Mammary epithelial cell (primary cell): ENCODE data around the gene MGST3.

ENCODE experiments used
- EZH2 ChIP-seq: IDR thresholded peaks from 2 replicates; pipeline ENCODE4 v1.6.1; 2012; ENCODE audit warnings: low read length, inconsistent platforms, borderline replicate concordance
- TF ChIP-seq, protein P1 (sequence below), 2 donors: IDR thresholded peaks in 1 of 2; conservative IDR thresholded peaks in 1 of 2; 2 replicates each; pipeline ENCODE4 v1.5.1; 2011 to 2012; ENCODE audit warnings: inconsistent platforms in 2 of 2, low read length in 2 of 2, mild to moderate bottlenecking in 2 of 2, control low read depth in 1 of 2, low read depth in 1 of 2; ENCODE audit not compliant: insufficient read depth in 1 of 2; ENCODE audit errors: extremely low read depth in 1 of 2

DNA sequence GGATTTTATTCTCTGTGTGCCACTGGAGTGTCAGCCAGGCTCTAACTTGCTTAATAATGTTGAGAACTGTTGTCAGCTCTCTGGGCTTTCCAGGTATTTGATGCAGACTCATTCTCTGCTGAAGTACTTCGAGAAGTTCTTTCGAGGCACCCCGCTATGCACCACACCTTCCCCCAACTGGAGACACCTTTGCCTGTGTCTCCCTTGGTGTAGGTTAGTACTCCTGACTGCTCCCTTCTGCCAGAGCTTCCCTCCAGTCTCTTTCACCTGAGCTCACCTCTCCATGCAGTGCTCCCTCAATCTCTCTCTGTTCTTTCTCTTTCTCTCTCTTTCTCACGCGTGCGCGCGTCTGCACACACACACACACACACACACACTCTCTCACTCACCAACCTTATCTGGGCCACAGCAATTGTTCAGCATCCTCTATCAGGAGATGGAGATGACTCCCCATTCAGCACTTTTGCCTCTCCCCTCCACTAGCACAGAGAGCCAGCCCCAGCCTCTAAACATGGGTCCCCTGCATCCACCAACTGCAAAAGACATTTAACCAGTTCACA lies 14.0 kb upstream of the MGST3 start:
- TF ChIP-seq, protein P1, sequence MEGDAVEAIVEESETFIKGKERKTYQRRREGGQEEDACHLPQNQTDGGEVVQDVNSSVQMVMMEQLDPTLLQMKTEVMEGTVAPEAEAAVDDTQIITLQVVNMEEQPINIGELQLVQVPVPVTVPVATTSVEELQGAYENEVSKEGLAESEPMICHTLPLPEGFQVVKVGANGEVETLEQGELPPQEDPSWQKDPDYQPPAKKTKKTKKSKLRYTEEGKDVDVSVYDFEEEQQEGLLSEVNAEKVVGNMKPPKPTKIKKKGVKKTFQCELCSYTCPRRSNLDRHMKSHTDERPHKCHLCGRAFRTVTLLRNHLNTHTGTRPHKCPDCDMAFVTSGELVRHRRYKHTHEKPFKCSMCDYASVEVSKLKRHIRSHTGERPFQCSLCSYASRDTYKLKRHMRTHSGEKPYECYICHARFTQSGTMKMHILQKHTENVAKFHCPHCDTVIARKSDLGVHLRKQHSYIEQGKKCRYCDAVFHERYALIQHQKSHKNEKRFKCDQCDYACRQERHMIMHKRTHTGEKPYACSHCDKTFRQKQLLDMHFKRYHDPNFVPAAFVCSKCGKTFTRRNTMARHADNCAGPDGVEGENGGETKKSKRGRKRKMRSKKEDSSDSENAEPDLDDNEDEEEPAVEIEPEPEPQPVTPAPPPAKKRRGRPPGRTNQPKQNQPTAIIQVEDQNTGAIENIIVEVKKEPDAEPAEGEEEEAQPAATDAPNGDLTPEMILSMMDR (conservative IDR thresholded peaks at IDR 0.05 in 1 of 2, IDR thresholded peaks at IDR 0.05 in 1 of 2; ENCODE audit: extremely low read depth in 1 of 2, insufficient read depth in 1 of 2, low read depth in 1 of 2, low read length in 2 of 2), result no peak
- TF ChIP-seq EZH2, result no peak
